ENCODE measurements around the gene CCT6B. TPM values are rescaled to one million over a fixed set of nuclear protein-coding genes. Genes with fewer than 3 reads are reported as not detected.
A peak's percentile ranks its signal among the peaks of the same experiment; 100 is the strongest.

CCT6B gene
- polyA plus RNA-seq, 3 donors = 0.95 to 1.8 (median 1.4) TPM

DNA sequence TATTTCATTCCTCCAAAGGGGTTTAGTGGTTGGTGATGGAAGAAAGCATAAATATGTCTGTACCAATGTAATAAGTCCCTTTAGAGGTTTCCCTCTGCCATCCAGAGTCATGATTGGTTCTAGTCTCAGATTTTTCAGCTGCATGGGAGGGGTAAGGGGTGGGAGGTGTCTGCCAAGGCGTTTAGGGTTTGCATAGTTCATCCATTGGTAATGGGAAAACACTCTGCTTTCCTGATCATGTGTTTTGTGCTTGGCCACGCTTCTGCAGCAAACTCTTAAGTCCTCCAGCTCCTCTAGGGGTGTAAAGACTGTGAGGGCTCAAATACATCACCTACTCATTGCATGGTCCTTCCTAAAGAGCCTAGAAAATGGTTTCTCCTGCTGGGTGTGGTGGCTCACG, 48.8 kb upstream of the CCT6B start:
- Histone ChIP-seq H3K4me3 (replicated peaks in 1 of 3; ENCODE audit: low read depth in 2 of 3, low read length in 3 of 3) (no peak overlapping the region), H3K4me1 (ENCODE audit: control insufficient read depth in 1 of 2, insufficient read depth in 2 of 2, low read length in 2 of 2) (no peaks in the 10 kb centered on the region), H3K4me2 (replicated peaks; ENCODE audit: extremely low read depth, low read length, poor library complexity, severe bottlenecking) (no peak overlapping the region), H3K27me3 (ENCODE audit: control insufficient read depth in 2 of 2, insufficient read depth in 2 of 2, low read length in 2 of 2) (no peaks in the 10 kb centered on the region), H2AFZ (ENCODE audit: insufficient read depth, low read depth, low read length, poor library complexity, severe bottlenecking) (no peak overlapping the region), H3K36me3 (replicated peaks in 1 of 2; ENCODE audit: control insufficient read depth in 1 of 2, insufficient read depth in 2 of 2, low read length in 2 of 2) (peaks cover 67 to 99% of the 10 kb centered on the region in 2 donors), H3K9ac (ENCODE audit: insufficient read depth, low read length, poor library complexity, severe bottlenecking) (no peak overlapping the region), H3K27ac (ENCODE audit: low read depth in 1 of 2, low read length in 2 of 2) (no peak overlapping the region), H3K79me2 (ENCODE audit: insufficient read depth, low read length) (no peaks in the 10 kb centered on the region), H3K9me3 (replicated peaks in 1 of 2; ENCODE audit: control insufficient read depth in 1 of 2, insufficient read depth in 1 of 2, low read length in 2 of 2) (no peaks in the 10 kb centered on the region), H4K20me1 (ENCODE audit: insufficient read depth, low read length) (no peaks in the 10 kb centered on the region)
- no peak overlapping the region for H3K4me3 Mint-ChIP-seq
- no CpG with 5 or more reads among the region's 3 CpGs for WGBS (ENCODE audit: insufficient coverage)
- H3K27ac Mint-ChIP-seq = peak overlapping the region in 2 of 7 donors; percentile 15 to 21
- H3K9me3 Mint-ChIP-seq = no peaks in the 10 kb centered on the region
- DNase-seq = no peak
- no peaks in the 10 kb centered on the region for H3K4me1 Mint-ChIP-seq
- intact Hi-C loops (cut with micrococcal nuclease) = no loop called here
- H3K36me3 Mint-ChIP-seq = peaks cover 80 to 93% of the 10 kb centered on the region in 2 donors
- TF ChIP-seq, protein P1, sequence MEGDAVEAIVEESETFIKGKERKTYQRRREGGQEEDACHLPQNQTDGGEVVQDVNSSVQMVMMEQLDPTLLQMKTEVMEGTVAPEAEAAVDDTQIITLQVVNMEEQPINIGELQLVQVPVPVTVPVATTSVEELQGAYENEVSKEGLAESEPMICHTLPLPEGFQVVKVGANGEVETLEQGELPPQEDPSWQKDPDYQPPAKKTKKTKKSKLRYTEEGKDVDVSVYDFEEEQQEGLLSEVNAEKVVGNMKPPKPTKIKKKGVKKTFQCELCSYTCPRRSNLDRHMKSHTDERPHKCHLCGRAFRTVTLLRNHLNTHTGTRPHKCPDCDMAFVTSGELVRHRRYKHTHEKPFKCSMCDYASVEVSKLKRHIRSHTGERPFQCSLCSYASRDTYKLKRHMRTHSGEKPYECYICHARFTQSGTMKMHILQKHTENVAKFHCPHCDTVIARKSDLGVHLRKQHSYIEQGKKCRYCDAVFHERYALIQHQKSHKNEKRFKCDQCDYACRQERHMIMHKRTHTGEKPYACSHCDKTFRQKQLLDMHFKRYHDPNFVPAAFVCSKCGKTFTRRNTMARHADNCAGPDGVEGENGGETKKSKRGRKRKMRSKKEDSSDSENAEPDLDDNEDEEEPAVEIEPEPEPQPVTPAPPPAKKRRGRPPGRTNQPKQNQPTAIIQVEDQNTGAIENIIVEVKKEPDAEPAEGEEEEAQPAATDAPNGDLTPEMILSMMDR (IDR thresholded peaks at IDR 0.05) = no peak
- H3K27me3 Mint-ChIP-seq (ENCODE audit: low read depth in 3 of 3) = no peaks in the 10 kb centered on the region

DNA sequence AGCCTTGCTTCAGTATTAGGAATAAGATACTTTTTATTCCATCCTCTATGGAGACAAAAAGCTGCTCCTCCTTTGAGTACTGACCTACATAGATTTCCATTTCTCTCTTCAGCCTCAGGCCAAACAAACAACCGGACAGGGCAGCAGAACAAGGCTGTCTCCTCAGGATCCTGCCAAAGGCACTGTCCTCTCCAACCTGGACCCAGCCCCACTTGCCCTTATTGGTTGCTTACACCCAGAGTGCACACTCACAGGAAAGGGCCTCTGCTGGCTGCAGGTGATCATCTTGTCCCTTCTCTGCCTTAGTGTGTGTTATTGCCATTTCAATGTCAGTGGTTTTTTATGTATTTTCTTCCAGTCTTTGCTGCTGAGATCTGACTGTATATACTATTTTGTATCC, 45.7 kb upstream of the CCT6B start:
- Mint-ChIP-seq H3K4me3 (no peak overlapping the region), H3K36me3 (peaks cover 76 to 91% of the 10 kb centered on the region in 2 donors), H3K27me3 (ENCODE audit: low read depth in 3 of 3) (no peaks in the 10 kb centered on the region), H3K9me3 (peaks cover 0 to 2% (median 0%) of the 10 kb centered on the region in 7 donors), H3K4me1 (no peaks in the 10 kb centered on the region), H3K27ac (peak overlapping the region in 2 of 7 donors; percentile 12 to 28)
- Histone ChIP-seq H3K4me1 (ENCODE audit: control insufficient read depth in 1 of 2, insufficient read depth in 2 of 2, low read length in 2 of 2) (no peaks in the 10 kb centered on the region), H4K20me1 (ENCODE audit: insufficient read depth, low read length) (no peaks in the 10 kb centered on the region), H3K79me2 (ENCODE audit: insufficient read depth, low read length) (no peaks in the 10 kb centered on the region), H3K4me3 (replicated peaks in 1 of 3; ENCODE audit: low read depth in 2 of 3, low read length in 3 of 3) (no peak overlapping the region), H3K27me3 (ENCODE audit: control insufficient read depth in 2 of 2, insufficient read depth in 2 of 2, low read length in 2 of 2) (no peaks in the 10 kb centered on the region), H3K27ac (ENCODE audit: low read depth in 1 of 2, low read length in 2 of 2) (no peak overlapping the region), H3K4me2 (replicated peaks; ENCODE audit: extremely low read depth, low read length, poor library complexity, severe bottlenecking) (no peak overlapping the region), H3K9me3 (replicated peaks in 1 of 2; ENCODE audit: control insufficient read depth in 1 of 2, insufficient read depth in 1 of 2, low read length in 2 of 2) (no peaks in the 10 kb centered on the region), H3K36me3 (replicated peaks in 1 of 2; ENCODE audit: control insufficient read depth in 1 of 2, insufficient read depth in 2 of 2, low read length in 2 of 2) (peaks cover 62 to 99% of the 10 kb centered on the region in 2 donors), H3K9ac (ENCODE audit: insufficient read depth, low read length, poor library complexity, severe bottlenecking) (no peak overlapping the region), H2AFZ (ENCODE audit: insufficient read depth, low read depth, low read length, poor library complexity, severe bottlenecking) (no peak overlapping the region)
- TF ChIP-seq, protein P1 (IDR thresholded peaks at IDR 0.05) = no peak
- 100% methylated on average over 1 of the region's 1 CpG for WGBS (ENCODE audit: insufficient coverage)
- intact Hi-C loops (cut with micrococcal nuclease) = no loop called here
- no peak for DNase-seq

Data from CD14-positive monocyte (primary cell).